Fibroblast of the aortic adventitia (primary cell): ENCODE results near the gene MEGF8. TPM values are rescaled to one million over a fixed set of nuclear protein-coding genes. Genes with fewer than 3 reads are reported as not detected.
A peak's percentile ranks its signal among the peaks of the same experiment; 100 is the strongest.

Experiments used
- DNase-seq: peaks from one replicate; pipeline ENCODE4 v3.0.0-alpha.2; 2010; ENCODE audit warnings: low read depth
- H3K4me3 ChIP-seq: 2 replicates; pipeline ENCODE4 v1.5.1; 2011; ENCODE audit warnings: low read depth, mild to moderate bottlenecking, control low read depth, low read length, moderate library complexity
- total RNA-seq: library from RNA; depleted of rRNA; stranded (reverse); fragments of >200 nt; gene quantifications from 2 replicates; pipeline ENCODE4 v1.2.3, GENCODE V29; 2012; ENCODE audit warnings: low replicate concordance
- TF ChIP-seq, protein P1 (sequence below): IDR thresholded peaks from 2 replicates; pipeline ENCODE4 v1.5.1; 2011; ENCODE audit warnings: mild to moderate bottlenecking, low read length, control low read depth, inconsistent platforms; ENCODE audit not compliant: insufficient read depth

MEGF8 gene
- total RNA-seq, 1 donor: 20.0 TPM

DNA sequence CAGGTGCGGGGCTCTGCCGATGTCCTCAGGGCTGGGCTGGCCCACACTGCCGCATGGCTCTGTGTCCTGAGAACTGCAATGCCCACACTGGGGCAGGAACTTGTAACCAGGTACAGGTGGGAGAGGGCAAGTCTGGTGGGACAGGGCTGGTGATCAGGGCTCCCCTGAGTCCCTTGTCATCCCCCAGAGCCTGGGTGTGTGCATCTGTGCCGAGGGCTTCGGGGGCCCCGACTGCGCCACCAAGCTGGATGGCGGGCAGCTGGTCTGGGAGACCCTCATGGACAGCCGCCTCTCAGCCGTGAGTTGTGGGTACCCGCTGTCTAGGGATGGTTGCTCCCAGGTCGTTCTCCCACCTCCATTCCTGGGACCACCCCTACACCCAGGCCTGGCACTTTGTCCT, 30.5 kb downstream of the MEGF8 start:
- no peak for DNase-seq
- TF ChIP-seq, protein P1, sequence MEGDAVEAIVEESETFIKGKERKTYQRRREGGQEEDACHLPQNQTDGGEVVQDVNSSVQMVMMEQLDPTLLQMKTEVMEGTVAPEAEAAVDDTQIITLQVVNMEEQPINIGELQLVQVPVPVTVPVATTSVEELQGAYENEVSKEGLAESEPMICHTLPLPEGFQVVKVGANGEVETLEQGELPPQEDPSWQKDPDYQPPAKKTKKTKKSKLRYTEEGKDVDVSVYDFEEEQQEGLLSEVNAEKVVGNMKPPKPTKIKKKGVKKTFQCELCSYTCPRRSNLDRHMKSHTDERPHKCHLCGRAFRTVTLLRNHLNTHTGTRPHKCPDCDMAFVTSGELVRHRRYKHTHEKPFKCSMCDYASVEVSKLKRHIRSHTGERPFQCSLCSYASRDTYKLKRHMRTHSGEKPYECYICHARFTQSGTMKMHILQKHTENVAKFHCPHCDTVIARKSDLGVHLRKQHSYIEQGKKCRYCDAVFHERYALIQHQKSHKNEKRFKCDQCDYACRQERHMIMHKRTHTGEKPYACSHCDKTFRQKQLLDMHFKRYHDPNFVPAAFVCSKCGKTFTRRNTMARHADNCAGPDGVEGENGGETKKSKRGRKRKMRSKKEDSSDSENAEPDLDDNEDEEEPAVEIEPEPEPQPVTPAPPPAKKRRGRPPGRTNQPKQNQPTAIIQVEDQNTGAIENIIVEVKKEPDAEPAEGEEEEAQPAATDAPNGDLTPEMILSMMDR: no peak

DNA sequence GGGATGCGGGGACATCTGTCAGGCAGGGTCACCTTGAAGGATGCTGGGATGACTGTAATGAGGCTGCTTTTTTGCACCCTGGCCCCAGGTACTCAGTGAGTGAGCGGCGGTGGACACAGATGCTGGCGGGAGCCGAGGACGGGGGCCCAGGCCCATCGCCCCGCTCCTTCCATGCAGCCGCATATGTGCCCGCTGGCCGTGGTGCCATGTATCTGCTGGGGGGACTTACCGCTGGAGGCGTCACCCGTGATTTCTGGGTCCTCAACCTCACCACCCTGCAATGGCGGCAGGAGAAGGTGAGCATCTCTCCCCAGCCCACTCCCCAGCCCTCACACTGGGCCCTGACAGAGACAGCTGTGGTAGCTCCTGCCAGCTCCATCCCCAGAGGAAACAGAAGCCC, 31.3 kb downstream of the MEGF8 start:
- no peak overlapping the region for H3K4me3 ChIP-seq
- TF ChIP-seq, protein P1: no peak
- no peak for DNase-seq

More for the DNA sequence above, 30.5 kb downstream of the MEGF8 start:
- H3K4me3 ChIP-seq: no peak overlapping the region

GRCh38 chr19:42357290-42357689, 31.9 kb downstream of the MEGF8 start:
- no peak for DNase-seq
- TF ChIP-seq, protein P1: no peak
- no peak overlapping the region for H3K4me3 ChIP-seq

- no peak overlapping the region for H3K4me3 ChIP-seq
- DNase-seq: peak; percentile 76
- TF ChIP-seq, protein P1: no peak
Observed at GRCh38 chr19:42360787-42361544, 35.5 kb downstream of the MEGF8 start.

- H3K4me3 ChIP-seq: no peak overlapping the region
- TF ChIP-seq, protein P1: no peak
- no peak for DNase-seq
Observed at GRCh38 chr19:42361545-42361910, 36.1 kb downstream of the MEGF8 start.

- no peak for DNase-seq
- TF ChIP-seq, protein P1: no peak
- no peak overlapping the region for H3K4me3 ChIP-seq
Observed at GRCh38 chr19:42362342-42362741, 36.9 kb downstream of the MEGF8 start.

DNA sequence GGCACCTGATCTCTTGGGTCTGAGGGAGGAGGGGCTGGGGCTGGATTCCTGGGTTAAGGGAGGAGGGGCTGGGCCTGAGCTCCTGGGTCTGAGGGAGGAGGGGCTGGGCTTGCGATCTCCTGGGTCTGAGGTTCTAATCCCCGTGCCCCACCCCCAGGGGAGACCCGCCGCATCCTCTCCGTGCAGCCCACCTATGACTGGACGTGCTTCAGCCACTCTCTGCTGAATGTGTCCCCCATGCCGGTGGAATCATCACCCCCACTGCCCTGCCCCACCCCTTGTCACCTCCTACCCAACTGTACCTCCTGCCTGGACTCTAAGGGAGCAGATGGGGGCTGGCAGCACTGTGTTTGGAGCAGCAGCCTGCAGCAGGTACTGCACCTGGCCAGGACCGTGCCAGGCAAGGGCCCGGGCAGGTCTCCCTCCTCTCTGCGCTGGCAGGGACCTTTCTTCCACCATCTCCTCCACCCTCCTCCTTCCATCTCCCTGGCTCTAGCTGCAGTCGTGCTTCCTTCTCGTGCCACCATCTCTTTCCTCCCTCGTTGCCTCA, 37.5 kb downstream of the MEGF8 start:
- TF ChIP-seq, protein P1: no peak

More for the DNA sequence above, 37.5 kb downstream of the MEGF8 start:
- DNase-seq: no peak
- no peak overlapping the region for H3K4me3 ChIP-seq
